ENCODE data around the gene HOXB2.
A peak's percentile ranks its signal among the peaks of the same experiment; 100 is the strongest.
"Not testable (repeated sequence)": the region's sequence is repeated elsewhere in the genome, so short reads cannot be mapped to it uniquely, and the experiment has no call there.

Gene HOXB2

DNA sequence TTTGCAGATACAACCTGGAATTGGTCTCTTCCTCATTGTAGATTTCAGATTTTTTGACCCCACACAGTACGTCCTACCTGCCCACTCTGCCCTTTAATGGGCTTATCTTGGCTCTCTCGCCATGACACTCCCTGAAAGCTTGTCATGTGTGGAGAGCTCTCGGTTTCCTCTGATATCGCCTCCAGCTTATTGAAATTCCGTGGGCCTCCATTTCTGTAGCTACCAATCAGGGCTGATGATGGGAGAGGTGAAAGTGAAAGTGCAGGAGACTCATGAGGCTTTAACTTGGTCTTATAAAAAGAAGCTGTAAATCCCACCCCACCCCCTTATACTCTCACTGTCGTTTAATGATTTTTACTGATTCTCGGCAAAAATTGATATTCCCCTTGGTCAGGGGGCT is 31.8 kb downstream of the HOXB2 start:
- DNase-seq: no peak

- DNase-seq: peak; percentile 19 to 23
Measured at GRCh38 chr17:48510761-48511604, 33.9 kb downstream of the HOXB2 start.

GRCh38 chr17:48510381-48510760 is 34.5 kb downstream of the HOXB2 start:
- no peak for DNase-seq

- not testable (repeated sequence) for DNase-seq
Measured at GRCh38 chr17:48509708-48510107, 35.2 kb downstream of the HOXB2 start.

GRCh38 chr17:48506246-48506645 is 38.7 kb downstream of the HOXB2 start:
- no peak for DNase-seq

GRCh38 chr17:48505788-48506187 is 39.1 kb downstream of the HOXB2 start:
- no peak for DNase-seq

GRCh38 chr17:48504953-48505352 is 40.0 kb downstream of the HOXB2 start:
- no peak for DNase-seq

DNA sequence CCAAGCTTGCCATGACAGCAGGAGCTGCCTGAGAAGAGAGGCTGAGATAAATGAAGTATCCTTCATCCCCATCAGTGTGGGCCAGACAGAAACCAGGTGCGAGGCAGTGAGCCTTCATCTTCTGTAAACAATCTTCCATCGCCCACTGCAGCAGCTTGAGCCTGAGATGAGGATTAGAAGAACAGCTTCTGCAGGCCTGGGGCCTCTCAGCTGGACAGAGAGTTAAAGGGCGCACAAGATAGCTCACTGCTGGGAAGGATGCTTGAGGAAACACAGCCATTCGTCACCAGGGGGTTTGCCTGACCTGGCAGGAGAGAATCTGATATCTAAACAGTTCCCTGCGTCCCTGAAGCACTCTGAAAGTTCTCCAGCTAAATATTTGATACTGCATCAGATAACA is 41.2 kb downstream of the HOXB2 start:
- no peak for DNase-seq

- DNase-seq: no peak
Measured at GRCh38 chr17:48502901-48503300, 42.0 kb downstream of the HOXB2 start.

DNA sequence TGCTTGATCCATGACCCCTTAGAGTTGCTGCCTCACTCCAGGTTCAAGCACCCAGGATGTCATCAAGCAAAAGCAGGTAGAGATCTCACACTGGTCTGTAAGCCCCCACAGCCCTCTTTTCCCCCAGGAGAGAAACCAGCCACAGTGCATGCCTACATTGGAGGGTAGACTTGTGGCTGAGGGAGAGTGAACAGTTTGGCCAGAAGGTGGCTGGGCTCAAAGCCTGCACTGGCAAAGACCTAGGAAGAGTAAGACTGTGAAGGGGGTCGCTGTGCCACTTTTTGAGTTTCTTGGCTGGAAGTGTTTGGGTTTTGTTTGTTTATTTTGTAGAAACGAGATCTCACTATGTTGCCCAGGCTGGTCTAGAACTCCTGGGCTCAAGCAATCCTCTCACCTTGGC is 42.6 kb downstream of the HOXB2 start:
- no peak for DNase-seq

DNA sequence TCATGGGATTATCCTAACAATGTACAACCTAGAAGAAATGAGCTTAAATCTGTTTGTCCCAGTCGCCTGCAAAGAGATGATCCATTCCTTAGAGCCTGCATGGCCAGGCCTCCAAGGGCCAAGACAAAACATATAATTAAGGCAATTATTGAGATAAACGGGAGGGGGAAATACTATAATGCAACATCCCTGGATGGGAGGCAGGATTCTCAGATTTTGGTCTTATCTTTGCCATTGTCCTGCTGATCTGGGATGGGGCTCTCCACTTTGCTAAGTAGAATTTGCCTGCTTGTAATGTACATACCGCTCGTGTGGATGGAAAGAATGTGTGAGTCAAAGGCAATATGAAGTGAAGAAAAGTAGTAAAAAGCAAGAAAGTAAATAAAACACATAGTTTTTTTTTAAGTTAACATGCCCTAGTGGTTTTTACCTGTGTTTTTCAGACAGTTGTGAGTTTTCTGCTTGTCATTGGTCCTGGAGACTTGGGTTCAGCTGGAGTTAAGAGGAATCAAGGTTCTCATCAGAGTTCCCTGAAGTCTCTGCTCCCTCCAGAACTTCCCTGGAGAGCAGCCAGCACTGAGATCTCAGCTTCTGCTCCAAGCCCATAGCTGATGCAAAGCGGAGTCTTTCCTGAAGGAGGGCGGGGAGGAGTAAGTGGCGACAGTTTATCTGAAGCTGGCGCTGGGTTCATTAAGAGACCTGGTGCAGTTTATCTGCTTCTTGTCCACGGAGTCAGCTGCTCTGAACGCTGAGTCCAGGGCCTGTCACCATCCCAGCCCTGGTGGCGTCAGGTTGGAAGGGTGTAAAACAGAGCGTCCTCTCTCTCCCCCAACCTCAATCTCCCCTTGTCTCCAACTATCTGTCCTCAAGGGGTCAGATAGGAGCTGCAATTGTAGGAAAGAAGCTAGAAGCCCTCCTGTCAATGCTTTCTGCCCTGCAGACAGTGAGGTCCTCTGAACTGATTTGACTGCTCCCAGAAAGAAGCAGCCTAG is 44.2 kb downstream of the HOXB2 start:
- no peak for DNase-seq

GRCh38 chr17:48499735-48500434 is 45.0 kb downstream of the HOXB2 start:
- no peak for DNase-seq

DNA sequence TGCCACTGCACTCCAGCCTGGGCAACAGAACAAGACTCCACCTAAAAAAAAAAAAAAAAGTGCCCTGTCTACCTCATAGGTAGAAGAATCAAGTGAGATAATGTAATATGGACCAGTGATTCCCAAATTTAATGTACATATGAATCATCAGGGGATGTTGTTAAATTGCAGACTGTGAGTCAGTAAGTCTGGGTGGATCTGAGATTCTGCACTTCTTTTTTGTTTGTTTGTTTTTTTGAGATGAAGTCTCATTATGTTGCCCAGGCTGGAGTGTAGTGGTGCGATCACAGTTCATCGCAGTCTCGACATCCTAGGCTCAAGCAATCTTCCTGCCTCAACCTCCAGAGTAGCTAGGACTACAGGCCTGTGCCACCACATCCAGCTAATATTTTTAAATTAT is 45.7 kb downstream of the HOXB2 start:
- no peak for DNase-seq

DNA sequence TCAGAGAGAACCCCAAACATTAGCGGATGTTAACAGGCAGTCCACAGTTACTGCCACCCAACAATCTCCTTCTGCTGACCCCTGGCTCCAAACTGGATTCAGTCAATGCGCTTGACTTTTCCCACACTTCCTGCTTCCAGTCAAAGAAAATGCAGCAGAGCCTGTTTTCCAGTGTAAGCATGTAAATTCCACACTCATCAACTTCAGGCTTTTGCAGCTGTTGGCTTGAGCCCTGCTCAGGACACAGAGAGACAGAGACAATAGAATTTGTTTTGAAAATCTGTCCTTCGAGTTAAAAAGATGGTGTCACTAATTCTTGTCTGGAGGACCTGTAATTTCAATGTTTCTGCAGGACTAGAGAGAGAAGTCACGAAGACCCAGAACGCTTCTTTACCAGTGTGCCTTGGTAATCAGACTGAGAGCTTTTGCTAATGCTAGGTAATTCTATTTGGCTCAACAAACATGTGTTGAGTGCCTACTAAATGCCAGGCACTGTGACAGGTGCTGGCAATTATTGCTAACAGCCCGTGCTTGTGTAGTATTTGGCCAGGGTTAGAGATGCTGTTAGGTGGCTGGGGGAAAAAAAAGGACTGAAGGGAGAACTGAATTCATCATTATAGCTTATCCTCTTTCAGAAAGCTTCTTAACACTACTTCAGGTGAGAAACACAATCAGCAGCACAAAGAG is 46.6 kb downstream of the HOXB2 start:
- DNase-seq: no peak

DNA sequence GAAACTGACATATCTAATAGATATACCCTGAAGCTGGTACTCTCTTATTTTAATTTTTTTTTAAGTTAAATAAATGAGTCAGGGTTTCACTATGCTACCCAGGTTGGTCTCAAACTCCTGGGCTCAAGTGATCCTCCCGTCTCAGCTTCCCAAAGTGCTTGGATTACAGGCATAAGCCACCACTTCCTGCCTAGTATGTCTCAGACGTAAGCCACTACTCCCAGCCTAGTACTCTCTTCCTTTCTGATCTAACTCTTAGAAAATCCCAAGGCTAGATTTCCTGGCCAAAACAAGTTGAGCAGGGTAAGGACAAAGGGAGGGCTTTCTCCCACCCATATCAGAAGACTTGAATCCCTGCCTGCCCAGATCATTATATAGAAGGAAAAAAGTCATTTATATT is 47.8 kb downstream of the HOXB2 start:
- no peak for DNase-seq

- DNase-seq: no peak
Measured at GRCh38 chr17:48494335-48494734, 50.6 kb downstream of the HOXB2 start.
